PFSK-1 (cell line): ENCODE data around the gene SLC9A5.

Source experiments
- FOXP2 ChIP-seq: optimal IDR thresholded peaks from 2 replicates; pipeline ENCODE3; 2011; ENCODE audit warnings: borderline replicate concordance, control low read depth, inconsistent platforms; ENCODE audit not compliant: insufficient read depth; ENCODE audit errors: extremely low read length, extremely low read depth
- POLR2AphosphoS5 ChIP-seq: IDR thresholded peaks from 2 replicates; pipeline ENCODE4 v1.6.1; 2012; ENCODE audit warnings: low read depth, mild to moderate bottlenecking, control low read depth, low read length, moderate library complexity
- SIN3A ChIP-seq: IDR thresholded peaks from 2 replicates; pipeline ENCODE4 v1.6.1; 2012; ENCODE audit warnings: mild to moderate bottlenecking, low read length, moderate library complexity, borderline replicate concordance; ENCODE audit not compliant: insufficient read depth
- TAF1 ChIP-seq: IDR thresholded peaks from 2 replicates; pipeline ENCODE4 v1.6.1; 2012; ENCODE audit warnings: low read length, control low read depth, borderline replicate concordance; ENCODE audit not compliant: insufficient read depth
- TF ChIP-seq, protein P1 (sequence below), 2 experiments: IDR thresholded peaks; 2 replicates each; pipeline versions ENCODE4 v1.6.1 to v1.8.0; 2011 to 2012; ENCODE audit warnings: low read depth in 2 of 2, low read length in 2 of 2, control low read depth in 1 of 2, inconsistent platforms in 1 of 2, mild to moderate bottlenecking in 1 of 2, moderate library complexity in 1 of 2; ENCODE audit not compliant: insufficient read depth in 1 of 2

Gene SLC9A5

DNA sequence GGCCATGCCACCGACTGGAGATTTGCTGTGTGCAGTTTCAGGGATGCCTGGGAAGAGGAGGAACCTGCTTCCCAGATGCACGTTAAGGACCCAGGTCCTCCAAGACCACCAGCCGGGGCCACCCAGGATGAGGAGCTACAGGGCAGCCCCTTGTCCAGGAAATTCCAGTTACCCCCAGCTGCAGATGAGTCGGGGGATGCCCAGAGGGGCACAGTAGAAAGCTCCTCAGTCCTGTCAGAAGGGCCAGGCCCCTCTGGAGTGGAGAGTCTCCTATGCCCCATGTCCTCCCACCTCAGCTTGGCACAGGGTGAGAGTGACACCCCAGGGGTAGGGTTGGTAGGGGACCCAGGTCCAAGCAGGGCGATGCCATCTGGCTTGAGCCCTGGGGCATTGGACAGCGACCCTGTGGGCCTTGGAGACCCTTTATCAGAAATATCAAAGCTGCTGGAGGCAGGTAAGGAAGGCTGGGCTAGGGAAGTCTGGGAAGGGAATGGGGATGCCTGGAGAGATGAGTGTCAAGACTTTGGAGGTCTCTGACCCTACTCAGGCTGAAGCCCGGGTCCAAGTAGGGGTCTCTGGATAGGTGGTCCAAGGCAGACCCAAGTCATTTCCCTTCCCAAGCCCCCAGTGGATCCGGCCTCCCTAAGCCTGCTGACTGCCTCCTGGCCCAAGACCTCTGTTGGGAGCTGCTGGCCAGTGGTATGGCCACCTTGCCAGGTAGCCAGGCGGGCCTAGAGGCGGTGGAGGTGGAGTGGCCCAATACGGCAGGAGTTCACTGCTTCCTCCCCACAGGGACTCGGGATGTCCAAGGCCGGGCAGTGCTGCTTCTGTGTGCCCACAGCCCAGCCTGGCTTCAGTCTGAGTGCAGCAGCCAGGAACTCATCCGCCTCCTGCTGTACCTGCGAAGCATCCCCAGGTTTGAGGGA is 31.6 kb downstream of the SLC9A5 start:
- TF ChIP-seq FOXP2 (no peak), TAF1 (no peak), SIN3A (no peak), POLR2AphosphoS5 (no peak)
- TF ChIP-seq, protein P1, sequence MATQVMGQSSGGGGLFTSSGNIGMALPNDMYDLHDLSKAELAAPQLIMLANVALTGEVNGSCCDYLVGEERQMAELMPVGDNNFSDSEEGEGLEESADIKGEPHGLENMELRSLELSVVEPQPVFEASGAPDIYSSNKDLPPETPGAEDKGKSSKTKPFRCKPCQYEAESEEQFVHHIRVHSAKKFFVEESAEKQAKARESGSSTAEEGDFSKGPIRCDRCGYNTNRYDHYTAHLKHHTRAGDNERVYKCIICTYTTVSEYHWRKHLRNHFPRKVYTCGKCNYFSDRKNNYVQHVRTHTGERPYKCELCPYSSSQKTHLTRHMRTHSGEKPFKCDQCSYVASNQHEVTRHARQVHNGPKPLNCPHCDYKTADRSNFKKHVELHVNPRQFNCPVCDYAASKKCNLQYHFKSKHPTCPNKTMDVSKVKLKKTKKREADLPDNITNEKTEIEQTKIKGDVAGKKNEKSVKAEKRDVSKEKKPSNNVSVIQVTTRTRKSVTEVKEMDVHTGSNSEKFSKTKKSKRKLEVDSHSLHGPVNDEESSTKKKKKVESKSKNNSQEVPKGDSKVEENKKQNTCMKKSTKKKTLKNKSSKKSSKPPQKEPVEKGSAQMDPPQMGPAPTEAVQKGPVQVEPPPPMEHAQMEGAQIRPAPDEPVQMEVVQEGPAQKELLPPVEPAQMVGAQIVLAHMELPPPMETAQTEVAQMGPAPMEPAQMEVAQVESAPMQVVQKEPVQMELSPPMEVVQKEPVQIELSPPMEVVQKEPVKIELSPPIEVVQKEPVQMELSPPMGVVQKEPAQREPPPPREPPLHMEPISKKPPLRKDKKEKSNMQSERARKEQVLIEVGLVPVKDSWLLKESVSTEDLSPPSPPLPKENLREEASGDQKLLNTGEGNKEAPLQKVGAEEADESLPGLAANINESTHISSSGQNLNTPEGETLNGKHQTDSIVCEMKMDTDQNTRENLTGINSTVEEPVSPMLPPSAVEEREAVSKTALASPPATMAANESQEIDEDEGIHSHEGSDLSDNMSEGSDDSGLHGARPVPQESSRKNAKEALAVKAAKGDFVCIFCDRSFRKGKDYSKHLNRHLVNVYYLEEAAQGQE (IDR thresholded peaks at IDR 0.05; ENCODE audit: insufficient read depth in 1 of 2, low read depth in 2 of 2, low read length in 2 of 2), result no peak

DNA sequence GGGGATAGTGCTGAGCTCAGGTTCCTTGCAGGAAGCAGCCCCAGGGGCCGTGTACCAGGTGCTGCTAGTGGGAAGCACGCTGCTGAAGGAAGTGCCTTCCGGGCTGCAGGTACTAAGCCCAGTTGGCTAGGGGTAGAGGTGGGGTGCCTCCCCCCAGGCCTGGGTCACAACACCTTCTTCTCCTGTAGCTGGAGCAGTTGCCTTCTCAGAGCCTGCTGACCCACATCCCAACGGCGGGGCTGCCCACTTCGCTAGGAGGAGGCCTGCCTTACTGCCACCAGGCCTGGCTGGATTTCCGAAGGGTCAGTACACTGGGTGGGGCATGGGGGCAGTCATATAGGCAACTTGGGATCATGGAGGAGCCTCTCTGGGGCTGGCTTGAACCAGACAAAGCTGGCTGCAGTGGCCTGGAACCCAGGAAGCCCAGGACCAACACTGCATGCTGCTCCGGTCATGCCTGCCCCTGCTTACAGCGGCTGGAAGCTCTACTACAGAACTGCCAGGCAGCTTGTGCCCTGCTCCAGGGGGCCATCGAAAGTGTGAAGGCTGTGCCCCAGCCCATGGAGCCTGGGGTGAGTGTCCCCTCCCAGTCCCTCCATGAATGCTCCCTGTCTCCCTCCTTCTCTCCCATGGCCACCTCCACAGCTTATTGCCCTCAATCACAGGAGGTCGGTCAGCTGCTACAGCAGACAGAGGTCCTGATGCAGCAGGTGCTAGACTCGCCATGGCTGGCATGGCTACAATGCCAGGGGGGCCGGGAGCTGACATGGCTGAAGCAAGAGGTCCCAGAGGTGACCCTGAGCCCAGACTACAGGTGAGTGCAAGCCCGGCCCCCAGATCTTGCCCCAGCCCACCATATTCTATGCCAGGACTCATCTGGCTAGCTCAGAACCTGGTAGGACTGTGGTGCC is 33.0 kb downstream of the SLC9A5 start:
- TF ChIP-seq SIN3A, result no peak
- TF ChIP-seq, protein P1 (IDR thresholded peaks at IDR 0.05; ENCODE audit: insufficient read depth in 1 of 2, low read depth in 2 of 2, low read length in 2 of 2), result no peak
- no peak for TF ChIP-seq TAF1
- TF ChIP-seq POLR2AphosphoS5, result no peak
- TF ChIP-seq FOXP2, result no peak

DNA sequence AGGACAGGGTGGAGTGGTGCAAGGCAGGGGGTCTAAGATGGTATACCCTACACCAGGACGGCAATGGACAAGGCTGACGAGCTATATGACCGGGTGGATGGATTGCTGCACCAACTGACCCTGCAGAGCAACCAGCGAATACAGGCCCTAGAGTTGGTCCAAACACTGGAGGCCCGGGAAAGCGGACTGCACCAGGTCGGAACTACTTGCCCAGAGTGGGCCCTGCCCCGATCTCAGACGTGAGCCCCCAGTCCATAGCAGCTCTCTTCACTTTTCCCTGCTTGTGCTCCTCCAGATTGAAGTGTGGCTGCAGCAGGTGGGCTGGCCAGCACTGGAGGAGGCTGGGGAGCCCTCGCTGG is 33.6 kb downstream of the SLC9A5 start:
- no peak for TF ChIP-seq SIN3A
- no peak for TF ChIP-seq TAF1
- TF ChIP-seq, protein P1 (IDR thresholded peaks at IDR 0.05; ENCODE audit: insufficient read depth in 1 of 2, low read depth in 2 of 2, low read length in 2 of 2), result no peak
- no peak for TF ChIP-seq POLR2AphosphoS5
- no peak for TF ChIP-seq FOXP2

DNA sequence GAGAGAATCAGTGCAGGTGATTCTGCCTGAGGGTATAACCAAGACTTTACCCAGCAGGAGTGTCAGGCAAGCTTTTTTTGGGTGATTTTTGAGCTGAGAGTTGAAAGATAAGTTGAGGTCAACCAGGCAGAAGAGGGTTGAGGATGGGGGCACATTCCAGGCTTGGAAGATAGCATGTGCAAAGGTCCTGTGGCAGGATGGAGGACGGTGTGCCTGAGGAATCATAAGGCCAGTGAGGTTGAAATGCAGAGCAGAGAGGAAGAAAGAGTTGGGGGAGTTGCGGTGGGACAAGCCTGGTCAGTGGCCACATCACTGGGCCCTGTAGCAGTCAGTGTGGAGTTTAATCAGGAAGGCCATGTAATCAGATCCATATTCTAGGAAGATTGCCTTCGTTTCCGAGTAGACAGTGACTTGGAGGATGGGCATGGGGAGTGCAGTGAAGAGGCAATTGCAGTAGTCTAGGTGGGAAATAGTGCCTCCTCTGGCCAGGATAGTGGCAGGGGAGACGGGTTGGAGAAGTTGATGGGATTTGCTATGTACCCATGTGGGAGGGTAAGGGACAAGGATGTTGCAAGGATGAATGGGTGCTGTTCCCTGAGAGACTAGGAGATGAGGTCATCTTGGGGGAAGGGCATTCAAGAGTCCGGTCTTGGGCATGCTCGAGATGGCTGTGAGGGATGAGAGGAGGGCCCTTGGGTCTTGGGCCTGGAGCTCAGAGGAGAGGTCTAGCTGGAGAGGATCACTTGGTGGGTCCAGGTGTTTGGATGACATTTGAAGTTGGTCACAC is 34.5 kb downstream of the SLC9A5 start:
- TF ChIP-seq TAF1 (no peak), SIN3A (no peak), FOXP2 (no peak), POLR2AphosphoS5 (no peak)
- TF ChIP-seq, protein P1 (IDR thresholded peaks at IDR 0.05; ENCODE audit: insufficient read depth in 1 of 2, low read depth in 2 of 2, low read length in 2 of 2), result no peak
